Loucy (cell line): ENCODE measurements around the gene NOC4L.

Experiments used
- CTCF ChIP-seq: fragments of 200-600 bp; sonication (generic); conservative IDR thresholded peaks from 2 replicates; pipeline ENCODE4 v1.5.1; 2014; ENCODE audit warnings: mild to moderate bottlenecking, antibody characterized with exemption, low read length
- EZH2phosphoT487 ChIP-seq: fragments of 200-600 bp; IDR thresholded peaks from 2 replicates; pipeline ENCODE4 v1.6.1; 2018; ENCODE audit warnings: antibody characterized with exemption, mild to moderate bottlenecking, moderate library complexity, borderline replicate concordance

- TF ChIP-seq CTCF (no peak), EZH2phosphoT487 (no peak)
These were observed 27.8 kb downstream of the NOC4L start for GRCh38 chr12:132171968-132172521.
